ENCODE data around the gene TMEM101. TPM values are rescaled to one million over a fixed set of nuclear protein-coding genes. Genes with fewer than 3 reads are reported as not detected.
A peak's percentile ranks its signal among the peaks of the same experiment; 100 is the strongest.

The TMEM101 gene
- total RNA-seq, 2 experiments from 2014 or later: 8.8 to 9.7 TPM

- H3K9me3 Mint-ChIP-seq: no peaks in the 10 kb centered on the region
- Histone ChIP-seq H3K36me3 (ENCODE audit: insufficient read depth, low read length) (no peaks in the 10 kb centered on the region), H3K27ac (ENCODE audit: low read depth in 1 of 2, low read length in 2 of 2) (no peak overlapping the region), H3K4me1 (ENCODE audit: insufficient read depth, low read length) (peaks cover 10% of the 10 kb centered on the region), H3K4me3 (ENCODE audit: low read length) (no peak overlapping the region), H3K27me3 (ENCODE audit: control insufficient read depth in 1 of 2, insufficient read depth in 2 of 2, low read length in 2 of 2) (peaks cover 9 to 13% of the 10 kb centered on the region in 2 experiments), H3K9me3 (ENCODE audit: control insufficient read depth in 1 of 2, insufficient read depth in 1 of 2, low read length in 2 of 2) (peaks cover 0 to 7% of the 10 kb centered on the region in 2 experiments)
- no peaks in the 10 kb centered on the region for H3K36me3 Mint-ChIP-seq (ENCODE audit: low read depth)
- no peak for ATAC-seq (ENCODE audit: poor library complexity)
- H3K4me1 Mint-ChIP-seq (ENCODE audit: low read depth): no peaks in the 10 kb centered on the region
- H3K4me3 Mint-ChIP-seq: no peak overlapping the region
- no peak overlapping the region for H3K27ac Mint-ChIP-seq
- ChIA-PET POLR2A (no interaction called here), CTCF (no interaction called here)
- H3K27me3 Mint-ChIP-seq: peaks cover 37% of the 10 kb centered on the region
- intact Hi-C loops (cut with DNase I, micrococcal nuclease): loop anchor here (1.0 to 5.0 kb wide), 5 partner anchors 50 to 117 kb away; no protein-coding TSS in a partner anchor
- DNase-seq: no peak
- TF ChIP-seq CTCF (IDR thresholded peaks at IDR 0.05): peak; percentile 42
Observed at GRCh38 chr17:43995150-43995471, 19.7 kb downstream of the TMEM101 start.

GRCh38 chr17:43994272-43995149, 20.3 kb downstream of the TMEM101 start:
- intact Hi-C loops (cut with DNase I, micrococcal nuclease): loop anchor here (1.0 to 5.0 kb wide), 5 partner anchors 50 to 116 kb away; no protein-coding TSS in a partner anchor
- Histone ChIP-seq H3K27me3 (ENCODE audit: control insufficient read depth in 1 of 2, insufficient read depth in 2 of 2, low read length in 2 of 2) (peaks cover 9 to 13% of the 10 kb centered on the region in 2 experiments), H3K4me3 (ENCODE audit: low read length) (peak overlapping the region; percentile 33), H3K9me3 (ENCODE audit: control insufficient read depth in 1 of 2, insufficient read depth in 1 of 2, low read length in 2 of 2) (peaks cover 0 to 7% of the 10 kb centered on the region in 2 experiments), H3K27ac (ENCODE audit: low read depth in 1 of 2, low read length in 2 of 2) (no peak overlapping the region), H3K4me1 (ENCODE audit: insufficient read depth, low read length) (peaks cover 10% of the 10 kb centered on the region), H3K36me3 (ENCODE audit: insufficient read depth, low read length) (no peaks in the 10 kb centered on the region)
- DNase-seq (peak; percentile 50 to 82 (median 61)), ATAC-seq (ENCODE audit: poor library complexity) (peak; percentile 92)
- peak; percentile 77 for TF ChIP-seq CTCF (IDR thresholded peaks at IDR 0.05)
- Mint-ChIP-seq H3K36me3 (ENCODE audit: low read depth) (no peaks in the 10 kb centered on the region), H3K9me3 (no peaks in the 10 kb centered on the region), H3K4me1 (ENCODE audit: low read depth) (no peaks in the 10 kb centered on the region), H3K27me3 (peaks cover 33% of the 10 kb centered on the region), H3K4me3 (no peak overlapping the region), H3K27ac (no peak overlapping the region)
- ChIA-PET CTCF (interaction anchor here (1.1 to 1.8 kb wide), 3 partner anchors 9 to 116 kb away, joined by 3 to 5 read pairs (median 3); no protein-coding TSS in a partner anchor), POLR2A (no interaction called here)

- no peak for ATAC-seq (ENCODE audit: poor library complexity)
- H3K36me3 ChIP-seq (ENCODE audit: insufficient read depth, low read length): no peaks in the 10 kb centered on the region
- no peak overlapping the region for H3K4me3 Mint-ChIP-seq
- H3K4me1 Mint-ChIP-seq (ENCODE audit: low read depth): no peaks in the 10 kb centered on the region
- intact Hi-C loops (cut with DNase I, micrococcal nuclease): no loop called here
- H3K9me3 Mint-ChIP-seq: no peaks in the 10 kb centered on the region
- CTCF ChIA-PET: interaction anchor here (0.7 to 1.8 kb wide), 3 partner anchors 11 to 114 kb away, joined by 3 to 5 read pairs (median 3); no protein-coding TSS in a partner anchor
- H3K27ac Mint-ChIP-seq: no peak overlapping the region
- no peak overlapping the region for H3K27ac ChIP-seq (ENCODE audit: low read depth in 1 of 2, low read length in 2 of 2)
- H3K4me1 ChIP-seq (ENCODE audit: insufficient read depth, low read length): peaks cover 10% of the 10 kb centered on the region
- POLR2A ChIA-PET: no interaction called here
- peaks cover 0 to 7% of the 10 kb centered on the region in 2 experiments for H3K9me3 ChIP-seq (ENCODE audit: control insufficient read depth in 1 of 2, insufficient read depth in 1 of 2, low read length in 2 of 2)
- DNase-seq: no peak
- no peak overlapping the region for H3K4me3 ChIP-seq (ENCODE audit: low read length)
- no peak for TF ChIP-seq CTCF (IDR thresholded peaks at IDR 0.05)
- peaks cover 10 to 13% of the 10 kb centered on the region in 2 experiments for H3K27me3 ChIP-seq (ENCODE audit: control insufficient read depth in 1 of 2, insufficient read depth in 2 of 2, low read length in 2 of 2)
- H3K27me3 Mint-ChIP-seq: peaks cover 34% of the 10 kb centered on the region
- H3K36me3 Mint-ChIP-seq (ENCODE audit: low read depth): no peaks in the 10 kb centered on the region
Observed at GRCh38 chr17:43992641-43993040, 22.1 kb downstream of the TMEM101 start.

All from CD4-positive, alpha-beta T cell (primary cell).